ENCODE measurements around the gene ACTR8.

Gene ACTR8

GRCh38 chr3:53885239-53885638 lies 3.3 kb upstream of the ACTR8 start:
- Histone ChIP-seq H3K9me2 (replicated peaks; ENCODE audit: control insufficient read depth, low read length) (no peaks in the 10 kb centered on the region), H3K36me3 (ENCODE audit: control insufficient read depth, low read length) (peaks cover 75% of the 10 kb centered on the region), H3K79me2 (ENCODE audit: control insufficient read depth, low read length) (peaks cover 43% of the 10 kb centered on the region)

GRCh38 chr3:53884623-53885022 lies 2.7 kb upstream of the ACTR8 start:
- TF ChIP-seq CTCF (IDR thresholded peaks at IDR 0.05; ENCODE audit: low read depth, low read length, poor library complexity, severe bottlenecking) (no peak), EZH2phosphoT487 (IDR thresholded peaks at IDR 0.05; ENCODE audit: borderline replicate concordance, low read length) (no peak)
- Histone ChIP-seq H3K9me2 (replicated peaks; ENCODE audit: control insufficient read depth, low read length) (no peaks in the 10 kb centered on the region), H3K9me3 (ENCODE audit: control insufficient read depth, insufficient read depth, low read length) (no peaks in the 10 kb centered on the region), H3K4me1 (ENCODE audit: control insufficient read depth, low read length) (peaks cover 21% of the 10 kb centered on the region), H3K4me3 (ENCODE audit: low read length) (no peak overlapping the region), H3K36me3 (ENCODE audit: control insufficient read depth, low read length) (peaks cover 76% of the 10 kb centered on the region), H3K4me2 (ENCODE audit: low read length) (no peak overlapping the region), H3K27me3 (ENCODE audit: control insufficient read depth, low read length) (no peaks in the 10 kb centered on the region), H3F3A (ENCODE audit: control insufficient read depth, insufficient read depth) (peaks cover 17% of the 10 kb centered on the region), H3K79me2 (ENCODE audit: control insufficient read depth, low read length) (peaks cover 43% of the 10 kb centered on the region), H3K27ac (ENCODE audit: low read depth, low read length) (no peak overlapping the region), H4K20me1 (ENCODE audit: control insufficient read depth, insufficient read depth, low read depth, low read length) (no peaks in the 10 kb centered on the region; the same call in 1 of the 2 replicates)

More at GRCh38 chr3:53885239-53885638, 3.3 kb upstream of the ACTR8 start:
- Histone ChIP-seq H3K27me3 (ENCODE audit: control insufficient read depth, low read length) (no peaks in the 10 kb centered on the region), H3F3A (ENCODE audit: control insufficient read depth, insufficient read depth) (peaks cover 17% of the 10 kb centered on the region), H3K27ac (ENCODE audit: low read depth, low read length) (no peak overlapping the region), H3K4me1 (ENCODE audit: control insufficient read depth, low read length) (peaks cover 26% of the 10 kb centered on the region), H3K4me2 (ENCODE audit: low read length) (no peak overlapping the region), H4K20me1 (ENCODE audit: control insufficient read depth, insufficient read depth, low read depth, low read length) (no peaks in the 10 kb centered on the region; the same call in 1 of the 2 replicates), H3K4me3 (ENCODE audit: low read length) (no peak overlapping the region), H3K9me3 (ENCODE audit: control insufficient read depth, insufficient read depth, low read length) (no peaks in the 10 kb centered on the region)
- no peak for TF ChIP-seq EZH2phosphoT487 (IDR thresholded peaks at IDR 0.05; ENCODE audit: borderline replicate concordance, low read length)
- TF ChIP-seq CTCF (IDR thresholded peaks at IDR 0.05; ENCODE audit: low read depth, low read length, poor library complexity, severe bottlenecking), result no peak

GRCh38 chr3:53883008-53883407 lies 1.1 kb upstream of the ACTR8 start:
- Histone ChIP-seq H3F3A (ENCODE audit: control insufficient read depth, insufficient read depth) (peaks cover 17% of the 10 kb centered on the region), H4K20me1 (ENCODE audit: control insufficient read depth, insufficient read depth, low read depth, low read length) (no peaks in the 10 kb centered on the region), H3K79me2 (ENCODE audit: control insufficient read depth, low read length) (peaks cover 27% of the 10 kb centered on the region), H3K36me3 (ENCODE audit: control insufficient read depth, low read length) (peaks cover 81% of the 10 kb centered on the region), H3K27ac (ENCODE audit: low read depth, low read length) (no peak overlapping the region), H3K4me3 (ENCODE audit: low read length) (no peak overlapping the region), H3K4me2 (ENCODE audit: low read length) (no peak overlapping the region), H3K9me3 (ENCODE audit: control insufficient read depth, insufficient read depth, low read length) (no peaks in the 10 kb centered on the region), H3K9me2 (replicated peaks; ENCODE audit: control insufficient read depth, low read length) (no peaks in the 10 kb centered on the region), H3K4me1 (ENCODE audit: control insufficient read depth, low read length) (peaks cover 17% of the 10 kb centered on the region), H3K27me3 (ENCODE audit: control insufficient read depth, low read length) (no peaks in the 10 kb centered on the region)
- TF ChIP-seq EZH2phosphoT487 (IDR thresholded peaks at IDR 0.05; ENCODE audit: borderline replicate concordance, low read length) (no peak), CTCF (IDR thresholded peaks at IDR 0.05; ENCODE audit: low read depth, low read length, poor library complexity, severe bottlenecking) (no peak)
